H9 (cell line): Measurements from ENCODE around the gene KLRB1. TPM values are rescaled to one million over a fixed set of nuclear protein-coding genes. Genes with fewer than 3 reads are reported as not detected.

Source experiments
- DNase-seq: peaks from one replicate; pipeline ENCODE4 v3.0.0-alpha.2; 2017
- H2AFZ ChIP-seq: one replicate; pipeline ENCODE4 v1.6.1; 2013; ENCODE audit warnings: mild to moderate bottlenecking, low read length, control low read depth, moderate library complexity
- H2AK5ac ChIP-seq: 2 replicates; pipeline ENCODE4 v1.6.1; 2013; ENCODE audit warnings: low read length, control low read depth, mixed read lengths; ENCODE audit not compliant: insufficient read length
- H2BK120ac ChIP-seq: one replicate; pipeline ENCODE4 v1.6.1; 2013; ENCODE audit warnings: low read depth, mild to moderate bottlenecking, low read length, control low read depth, inconsistent platforms; ENCODE audit not compliant: poor library complexity, severe bottlenecking
- H2BK12ac ChIP-seq: 2 replicates; pipeline ENCODE4 v1.6.1; 2013; ENCODE audit warnings: low read length, control low read depth, mixed read lengths, low read depth; ENCODE audit not compliant: insufficient read length
- H2BK15ac ChIP-seq: 2 replicates; pipeline ENCODE4 v1.6.1; 2013; ENCODE audit warnings: low read depth, low read length, control low read depth
- H2BK20ac ChIP-seq: one replicate; pipeline ENCODE4 v1.6.1; 2013; ENCODE audit warnings: low read depth, mild to moderate bottlenecking, low read length, control low read depth, inconsistent platforms; ENCODE audit not compliant: poor library complexity, severe bottlenecking
- H2BK5ac ChIP-seq: 2 replicates; pipeline ENCODE4 v1.6.1; 2013; ENCODE audit warnings: low read length, control low read depth, mixed read lengths; ENCODE audit not compliant: insufficient read length
- H3K14ac ChIP-seq: 2 replicates; pipeline ENCODE4 v1.6.1; 2013; ENCODE audit warnings: low read length, control low read depth; ENCODE audit not compliant: insufficient read depth
- H3K18ac ChIP-seq: 2 replicates; pipeline ENCODE4 v1.6.1; 2013; ENCODE audit warnings: low read depth, mild to moderate bottlenecking, mixed read lengths, low read length, control low read depth; ENCODE audit not compliant: insufficient read length
- H3K23ac ChIP-seq: 2 replicates; pipeline ENCODE4 v1.6.1; 2013; ENCODE audit warnings: low read length, control low read depth, mixed read lengths, low read depth; ENCODE audit not compliant: insufficient read length
- H3K23me2 ChIP-seq: 2 replicates; pipeline ENCODE4 v1.6.1; 2013; ENCODE audit warnings: low read depth, mild to moderate bottlenecking, mixed read lengths, low read length, control low read depth; ENCODE audit not compliant: insufficient read length, poor library complexity, severe bottlenecking
- H3K27ac ChIP-seq: 2 replicates; pipeline ENCODE4 v1.5.1; 2013; ENCODE audit warnings: low read length, control low read depth, mixed read lengths, low read depth; ENCODE audit not compliant: insufficient read length
- H3K27me3 ChIP-seq: 2 replicates; pipeline ENCODE4 v1.6.1; 2013; ENCODE audit warnings: low read length, control low read depth, inconsistent platforms; ENCODE audit not compliant: insufficient read depth
- H3K4ac ChIP-seq: 2 replicates; pipeline ENCODE4 v1.6.1; 2013; ENCODE audit warnings: low read depth, mild to moderate bottlenecking, control low read depth, inconsistent platforms, low read length, moderate library complexity
- H3K4me1 ChIP-seq: 2 replicates; pipeline ENCODE4 v1.6.1; 2013; ENCODE audit warnings: low read length, control low read depth, inconsistent platforms; ENCODE audit not compliant: insufficient read depth
- H3K4me2 ChIP-seq: 2 replicates; pipeline ENCODE4 v1.6.1; 2013; ENCODE audit warnings: low read length, control low read depth, mixed read lengths; ENCODE audit not compliant: insufficient read length, insufficient read depth
- H3K56ac ChIP-seq: 2 replicates; pipeline ENCODE4 v1.6.1; 2013; ENCODE audit warnings: low read depth, mild to moderate bottlenecking, mixed read lengths, low read length, control low read depth; ENCODE audit not compliant: insufficient read length
- H3K79me1 ChIP-seq: 2 replicates; pipeline ENCODE4 v1.6.1; 2013; ENCODE audit warnings: low read depth, mild to moderate bottlenecking, moderate library complexity, low read length, control low read depth, inconsistent platforms; ENCODE audit not compliant: insufficient read depth, poor library complexity, severe bottlenecking
- H3K79me2 ChIP-seq: 2 replicates; pipeline ENCODE4 v1.6.1; 2013; ENCODE audit warnings: low read length, control low read depth, inconsistent platforms; ENCODE audit not compliant: insufficient read depth
- H3K9ac ChIP-seq: 2 replicates; pipeline ENCODE4 v1.6.1; 2013; ENCODE audit warnings: low read length, control low read depth, mixed read lengths; ENCODE audit not compliant: insufficient read length; ENCODE audit errors: extremely low read depth
- H3K9me3 ChIP-seq: one replicate; pipeline ENCODE4 v1.6.1; 2013; ENCODE audit warnings: low read depth, low read length, inconsistent platforms; ENCODE audit not compliant: control insufficient read depth
- H3T11ph ChIP-seq: one replicate; pipeline ENCODE4 v1.6.1; 2013; ENCODE audit warnings: mild to moderate bottlenecking, low read length, control low read depth, inconsistent platforms
- H4K20me1 ChIP-seq: one replicate; pipeline ENCODE4 v1.6.1; 2013; ENCODE audit not compliant: control insufficient read depth, insufficient read length, insufficient read depth
- H4K5ac ChIP-seq: 2 replicates; pipeline ENCODE4 v1.6.1; 2013; ENCODE audit warnings: low read depth, mild to moderate bottlenecking, mixed read lengths, low read length, control low read depth; ENCODE audit not compliant: insufficient read length
- H4K8ac ChIP-seq: replicated peaks from 2 replicates; pipeline ENCODE4 v1.6.1; 2013; ENCODE audit warnings: low read length, control low read depth, mixed read lengths, low read depth; ENCODE audit not compliant: insufficient read length
- H4K91ac ChIP-seq: 2 replicates; pipeline ENCODE4 v1.6.1; 2013; ENCODE audit warnings: low read depth, mild to moderate bottlenecking, moderate library complexity, mixed read lengths, low read length, control low read depth; ENCODE audit not compliant: insufficient read length
- H3K27ac Mint-ChIP-seq, 3 experiments: 2 replicates in 2 of 3; 3 replicates in 1 of 3; pipeline ENCODE4 v1.8.0; 2020 to 2021; ENCODE audit warnings: mixed read lengths in 3 of 3, mild to moderate bottlenecking in 1 of 3, moderate library complexity in 1 of 3
- H3K27me3 Mint-ChIP-seq: 2 replicates; pipeline ENCODE4 v1.8.0; 2021; ENCODE audit warnings: low read depth, mild to moderate bottlenecking, moderate library complexity, mixed read lengths
- H3K36me3 Mint-ChIP-seq, 3 experiments: 2 replicates in 2 of 3; 3 replicates in 1 of 3; pipeline ENCODE4 v1.8.0; 2020 to 2021; ENCODE audit warnings: low read depth in 3 of 3, mixed read lengths in 3 of 3; ENCODE audit not compliant: insufficient read depth in 1 of 3
- H3K4me1 Mint-ChIP-seq, 2 experiments: 2 replicates each; pipeline ENCODE4 v1.8.0; 2020; ENCODE audit warnings: mixed read lengths in 2 of 2
- H3K4me3 Mint-ChIP-seq, 2 experiments: 2 replicates in 1 of 2; 3 replicates in 1 of 2; pipeline ENCODE4 v1.8.0; 2020 to 2021; ENCODE audit warnings: mild to moderate bottlenecking in 2 of 2, mixed read lengths in 2 of 2, moderate library complexity in 1 of 2
- H3K9me3 Mint-ChIP-seq, 2 experiments: 2 replicates in 1 of 2; 3 replicates in 1 of 2; pipeline ENCODE4 v1.8.0; 2020; ENCODE audit warnings: mild to moderate bottlenecking in 2 of 2, mixed read lengths in 2 of 2, moderate library complexity in 1 of 2
- CTCF ChIP-seq: fragments of 200-600 bp; sonication (generic); conservative IDR thresholded peaks from 3 replicates; pipeline ENCODE4 v1.8.0; 2021; ENCODE audit warnings: antibody characterized with exemption, mild to moderate bottlenecking
- WGBS: extraction: QIAGEN DNeasy Blood & Tissue Kit; methylation state at CpG from one replicate; pipeline ENCODE4 v1.1.7; 2013; ENCODE audit warnings: missing lambda C conversion rate, low lambda C conversion rate, mixed read lengths; ENCODE audit not compliant: insufficient read length; ENCODE audit errors: extremely low coverage; 5-methylcytosine and 5-hydroxymethylcytosine counted together
- total RNA-seq: library from RNA; stranded (reverse); gene quantifications from 2 replicates; pipeline ENCODE4 v1.2.1, GENCODE V29; 2021

KLRB1 gene
- total RNA-seq, 1 experiment from 2014 or later: 0.15 TPM

- Histone ChIP-seq H3K9me3 (no peaks in the 10 kb centered on the region), H3K27me3 (no peaks in the 10 kb centered on the region), H3K18ac (no peak overlapping the region), H3K9ac (no peak overlapping the region), H4K20me1 (no peaks in the 10 kb centered on the region), H3K4me1 (no peaks in the 10 kb centered on the region), H4K8ac (no peak overlapping the region), H2BK120ac (no peak overlapping the region), H2BK20ac (no peak overlapping the region), H3K56ac (no peak overlapping the region), H3K79me1 (no peaks in the 10 kb centered on the region), H2AK5ac (no peak overlapping the region), H4K5ac (no peak overlapping the region), H3K23ac (no peak overlapping the region), H3K14ac (no peak overlapping the region), H2AFZ (no peak overlapping the region), H3K4ac (no peak overlapping the region), H3K27ac (no peak overlapping the region), H3T11ph (no peak overlapping the region), H3K4me2 (no peak overlapping the region), H2BK15ac (no peak overlapping the region), H4K91ac (no peak overlapping the region), H2BK12ac (no peak overlapping the region), H3K79me2 (no peaks in the 10 kb centered on the region), H2BK5ac (no peak overlapping the region), H3K23me2 (no peaks in the 10 kb centered on the region)
- Mint-ChIP-seq H3K9me3 (peaks cover 0 to 3% of the 10 kb centered on the region in 2 experiments; a peak in 2 of 5 replicates), H3K4me3 (no peak overlapping the region), H3K4me1 (no peaks in the 10 kb centered on the region), H3K36me3 (no peaks in the 10 kb centered on the region; a peak in 1 of 7 replicates), H3K27ac (no peak overlapping the region), H3K27me3 (no peaks in the 10 kb centered on the region; the same call in 1 of the 2 replicates)
- no CpG with 5 or more reads among the region's 6 CpGs for WGBS
- TF ChIP-seq CTCF: no peak
- no peak for DNase-seq
Measured at GRCh38 chr12:9617124-9617523, 9.4 kb upstream of the KLRB1 start.
